Endothelial cell of umbilical vein (primary cell): ENCODE data around the gene BLM. TPM values are rescaled to one million over a fixed set of nuclear protein-coding genes. Genes with fewer than 3 reads are reported as not detected.

Experiments
- BruUV-seq: library from RNA; stranded (reverse); fragments of 400-500 nt; replicated peaks from 2 replicates; lab custom pipeline; 2021; lab: Mats Ljungman, UMichigan
- CTCF ChIA-PET: fragments of 300-600, 350-600 bp; sonication (Branson Sonifier 250); formaldehyde crosslinking; loops from one replicate; lab custom pipeline; 2021; ENCODE audit warnings: antibody characterized with exemption, inconsistent platforms; lab: Charles Lee
- POLR2A ChIA-PET: fragments of 300-600, 350-600 bp; sonication (Branson Sonifier 250); formaldehyde crosslinking; loops from one replicate; lab custom pipeline; 2021; ENCODE audit warnings: antibody characterized with exemption, inconsistent platforms; lab: Charles Lee
- DNase-seq: peaks from one replicate; pipeline ENCODE4 v3.0.0-alpha.2; 2011; ENCODE audit warnings: low read depth, low spot score
- FAIRE-seq: peaks from 2 replicates; lab custom pipeline; 2011; peaks lifted over from hg19 to GRCh38; lab: Jason Lieb, UNC
- H2AFZ ChIP-seq: 2 replicates; pipeline ENCODE4 v1.6.0; 2012; ENCODE audit warnings: low read depth, low read length, control low read depth, inconsistent platforms
- H3K27ac ChIP-seq: 2 replicates; pipeline ENCODE4 v1.5.1; 2011; ENCODE audit warnings: low read depth, mild to moderate bottlenecking, control low read depth, low read length, moderate library complexity; ENCODE audit not compliant: insufficient read depth
- H3K27me3 ChIP-seq, 2 experiments: 2 replicates each; pipeline versions ENCODE4 v1.6.0 to v1.6.1; 2011; ENCODE audit warnings: low read length in 2 of 2, mixed read lengths in 1 of 2; ENCODE audit not compliant: control insufficient read depth in 2 of 2, insufficient read depth in 2 of 2
- H3K36me3 ChIP-seq, 2 experiments: 2 replicates in 1 of 2; 3 replicates in 1 of 2; pipeline ENCODE4 v1.5.1; 2011; ENCODE audit warnings: low read length in 2 of 2, mild to moderate bottlenecking in 1 of 2, moderate library complexity in 1 of 2; ENCODE audit not compliant: control insufficient read depth in 2 of 2, insufficient read depth in 2 of 2; ENCODE audit errors: extremely low read depth in 1 of 2
- H3K4me1 ChIP-seq: 3 replicates; pipeline ENCODE4 v1.5.1; 2011; ENCODE audit warnings: mild to moderate bottlenecking, low read length; ENCODE audit not compliant: control insufficient read depth, insufficient read depth; ENCODE audit errors: extremely low read depth
- H3K4me2 ChIP-seq: 2 replicates; pipeline ENCODE4 v1.6.1; 2011; ENCODE audit warnings: low read length, control low read depth, mixed read lengths; ENCODE audit not compliant: insufficient read depth
- H3K4me3 ChIP-seq, 3 experiments: fragments of 200-600 bp in 1 of 3; sonication (generic), shearing (Covaris generic) in 1 of 3; replicated peaks in 1 of 3; 2 replicates each; pipeline ENCODE4 v1.5.1; 2011 to 2016; ENCODE audit warnings: control low read depth in 3 of 3, low read length in 3 of 3, mild to moderate bottlenecking in 2 of 3, inconsistent platforms in 1 of 3, low read depth in 1 of 3, moderate library complexity in 1 of 3; ENCODE audit not compliant: insufficient read depth in 1 of 3
- H3K79me2 ChIP-seq: 2 replicates; pipeline ENCODE4 v1.6.0; 2012; ENCODE audit warnings: low read length, inconsistent platforms; ENCODE audit not compliant: control insufficient read depth, insufficient read depth
- H3K9ac ChIP-seq: replicated peaks from 2 replicates; pipeline ENCODE3; 2011; ENCODE audit warnings: low read length, control low read depth; ENCODE audit not compliant: insufficient read depth; ENCODE audit errors: extremely low read depth
- H3K9me1 ChIP-seq: replicated peaks from 3 replicates; pipeline ENCODE4 v1.6.0; 2011; ENCODE audit warnings: mild to moderate bottlenecking, low read length; ENCODE audit not compliant: control insufficient read depth, insufficient read depth; ENCODE audit errors: extremely low read depth
- H3K9me3 ChIP-seq: replicated peaks from 2 replicates; pipeline ENCODE4 v1.5.1; 2012; ENCODE audit warnings: low read length, inconsistent platforms; ENCODE audit not compliant: control insufficient read depth, insufficient read depth
- H4K20me1 ChIP-seq: replicated peaks from 2 replicates; pipeline ENCODE3; 2011; ENCODE audit warnings: mild to moderate bottlenecking, low read length; ENCODE audit not compliant: control insufficient read depth, insufficient read depth; ENCODE audit errors: extremely low read depth
- EZH2 ChIP-seq: IDR thresholded peaks from 2 replicates; pipeline ENCODE4 v1.6.1; 2012; ENCODE audit warnings: borderline replicate concordance, low read depth, mild to moderate bottlenecking, moderate library complexity, low read length, inconsistent platforms; ENCODE audit not compliant: severe bottlenecking
- FOS ChIP-seq: IDR thresholded peaks from 2 replicates; pipeline ENCODE4 v1.6.1; 2011; ENCODE audit warnings: mild to moderate bottlenecking, low read length, moderate library complexity, borderline replicate concordance; ENCODE audit not compliant: insufficient read depth
- GATA2 ChIP-seq: IDR thresholded peaks from 2 replicates; pipeline ENCODE4 v1.7.0; 2011; ENCODE audit warnings: low read depth, mild to moderate bottlenecking, moderate library complexity, mixed read lengths, low read length; ENCODE audit not compliant: insufficient read length, insufficient read depth
- JUN ChIP-seq: IDR thresholded peaks from 2 replicates; pipeline ENCODE4 v1.6.1; 2011; ENCODE audit warnings: borderline replicate concordance, low read depth; ENCODE audit not compliant: insufficient read length, insufficient read depth
- MAX ChIP-seq: IDR thresholded peaks from 2 replicates; pipeline ENCODE4 v1.6.1; 2011; ENCODE audit not compliant: insufficient read depth, insufficient read length
- MYC ChIP-seq: IDR thresholded peaks from one replicate; pipeline ENCODE4 v1.6.1; 2011; ENCODE audit warnings: mild to moderate bottlenecking, low read depth, low read length
- POLR2A ChIP-seq: IDR thresholded peaks from 2 replicates; pipeline ENCODE4 v1.6.1; 2012; ENCODE audit warnings: low read depth, mild to moderate bottlenecking, control low read depth, low read length
- POLR2AphosphoS5 ChIP-seq: IDR thresholded peaks from 2 replicates; pipeline ENCODE4 v1.6.1; 2012; ENCODE audit warnings: low read depth, mild to moderate bottlenecking, control low read depth, low read length, moderate library complexity; ENCODE audit not compliant: insufficient read depth
- dilution Hi-C: fragments of 300-500 bp; cut with MboI; formaldehyde crosslinking; loops from one replicate; pipeline ENCODE4 v1.15.0; 2019; ENCODE audit warnings: low sequenced_read_pairs; ENCODE audit not compliant: extremely low pct_ligation_motif_present
- intact Hi-C: fragments of 100-400 bp; cut with micrococcal nuclease; formaldehyde crosslinking; loops from one replicate; pipeline ENCODE4 v1.10.0; 2022
- polyA plus RNA-seq, 4 experiments: library from polyadenylated mRNA; depleted of rRNA in 3 of 4; stranded (reverse) in 3 of 4; unstranded in 1 of 4; fragments of >200 nt; gene quantifications; 2 replicates each; pipeline versions ENCODE4 v1.2.1 to v1.2.3, GENCODE V29; 2011 to 2012; ENCODE audit warnings: missing spikeins in 1 of 4
- total RNA-seq: library from RNA; stranded (reverse); gene quantifications from 2 replicates; pipeline ENCODE4 v1.2.3, GENCODE V29; 2021
- TF ChIP-seq, protein P1 (sequence below), 2 donors: IDR thresholded peaks; 1 replicate in 1 of 2; 2 replicates in 1 of 2; pipeline ENCODE4 v1.5.1; 2011; ENCODE audit warnings: low read length in 2 of 2, mild to moderate bottlenecking in 2 of 2, moderate library complexity in 2 of 2, control low read depth in 1 of 2, inconsistent platforms in 1 of 2, low read depth in 1 of 2; ENCODE audit not compliant: insufficient read depth in 1 of 2; ENCODE audit errors: extremely low read depth in 1 of 2

BLM gene
- total and polyA plus RNA-seq, 2 donors (not counting 3 experiments of a cell fraction or from before 2014, with no cell fraction given), result 3.8 to 17.3 TPM

DNA sequence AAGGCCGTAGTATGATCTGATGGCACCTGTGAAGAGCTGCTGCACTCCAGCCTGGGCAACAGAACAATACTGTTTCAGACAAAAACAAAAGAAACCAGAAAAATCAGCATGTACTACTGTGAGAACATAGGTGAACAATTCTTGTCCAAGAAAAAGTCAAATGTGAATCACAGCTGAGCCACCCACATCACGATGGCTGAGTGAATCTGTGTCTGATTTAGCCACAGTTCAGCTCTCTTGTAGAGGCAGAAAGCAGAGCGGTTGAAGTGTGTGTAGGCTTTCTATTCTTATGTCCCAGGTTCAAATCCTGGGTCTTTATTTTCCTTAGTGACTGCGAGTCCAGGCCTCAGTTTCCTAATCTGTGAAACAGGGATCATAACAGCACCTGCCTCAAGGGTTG is 146.8 kb downstream of the BLM start:
- no peaks in the 10 kb centered on the region for H3K27me3 ChIP-seq
- CTCF ChIA-PET, result no interaction called here
- DNase-seq, result no peak
- H4K20me1 ChIP-seq, result no peaks in the 10 kb centered on the region
- no peaks in the 10 kb centered on the region for H3K9me3 ChIP-seq
- BruUV-seq, result no TSS peak
- no peak for FAIRE-seq
- no peaks in the 10 kb centered on the region for H3K36me3 ChIP-seq
- POLR2A ChIA-PET, result no interaction called here
- H3K9ac ChIP-seq, result no peak overlapping the region
- H2AFZ ChIP-seq, result no peak overlapping the region
- intact Hi-C loops (no loop called here), dilution Hi-C loops (no loop called here)
- peaks cover 2% of the 10 kb centered on the region for H3K4me1 ChIP-seq
- H3K27ac ChIP-seq, result no peak overlapping the region
- no peak for TF ChIP-seq MAX
- TF ChIP-seq POLR2AphosphoS5, result no peak
- no peak for TF ChIP-seq FOS
- no peak for TF ChIP-seq MYC
- no peaks in the 10 kb centered on the region for H3K79me2 ChIP-seq
- no peak overlapping the region for H3K4me3 ChIP-seq
- no peaks in the 10 kb centered on the region for H3K9me1 ChIP-seq
- H3K4me2 ChIP-seq, result no peak overlapping the region

- no TSS peak for BruUV-seq
- Histone ChIP-seq H3K79me2 (no peaks in the 10 kb centered on the region), H3K9ac (no peak overlapping the region), H3K27me3 (no peaks in the 10 kb centered on the region), H3K27ac (no peak overlapping the region), H2AFZ (no peak overlapping the region), H3K9me1 (no peaks in the 10 kb centered on the region), H3K4me1 (peaks cover 8% of the 10 kb centered on the region), H3K4me3 (no peak overlapping the region), H3K4me2 (no peak overlapping the region), H3K9me3 (no peaks in the 10 kb centered on the region), H4K20me1 (no peaks in the 10 kb centered on the region), H3K36me3 (no peaks in the 10 kb centered on the region)
- FAIRE-seq (no peak), DNase-seq (no peak)
- TF ChIP-seq MAX (no peak), POLR2A (no peak), EZH2 (no peak), POLR2AphosphoS5 (no peak), JUN (no peak), FOS (no peak), GATA2 (no peak), MYC (no peak)
- TF ChIP-seq, protein P1, sequence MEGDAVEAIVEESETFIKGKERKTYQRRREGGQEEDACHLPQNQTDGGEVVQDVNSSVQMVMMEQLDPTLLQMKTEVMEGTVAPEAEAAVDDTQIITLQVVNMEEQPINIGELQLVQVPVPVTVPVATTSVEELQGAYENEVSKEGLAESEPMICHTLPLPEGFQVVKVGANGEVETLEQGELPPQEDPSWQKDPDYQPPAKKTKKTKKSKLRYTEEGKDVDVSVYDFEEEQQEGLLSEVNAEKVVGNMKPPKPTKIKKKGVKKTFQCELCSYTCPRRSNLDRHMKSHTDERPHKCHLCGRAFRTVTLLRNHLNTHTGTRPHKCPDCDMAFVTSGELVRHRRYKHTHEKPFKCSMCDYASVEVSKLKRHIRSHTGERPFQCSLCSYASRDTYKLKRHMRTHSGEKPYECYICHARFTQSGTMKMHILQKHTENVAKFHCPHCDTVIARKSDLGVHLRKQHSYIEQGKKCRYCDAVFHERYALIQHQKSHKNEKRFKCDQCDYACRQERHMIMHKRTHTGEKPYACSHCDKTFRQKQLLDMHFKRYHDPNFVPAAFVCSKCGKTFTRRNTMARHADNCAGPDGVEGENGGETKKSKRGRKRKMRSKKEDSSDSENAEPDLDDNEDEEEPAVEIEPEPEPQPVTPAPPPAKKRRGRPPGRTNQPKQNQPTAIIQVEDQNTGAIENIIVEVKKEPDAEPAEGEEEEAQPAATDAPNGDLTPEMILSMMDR (IDR thresholded peaks at IDR 0.05; ENCODE audit: extremely low read depth in 1 of 2, insufficient read depth in 1 of 2, low read depth in 1 of 2, low read length in 2 of 2), result no peak
- CTCF ChIA-PET, result interaction anchor here (1.0 kb wide), 1 partner anchor 22 kb away, joined by 3 read pairs; no protein-coding TSS in a partner anchor
- POLR2A ChIA-PET, result no interaction called here
- dilution Hi-C loops (no loop called here), intact Hi-C loops (no loop called here)
Measured at GRCh38 chr15:90864507-90864906, 147.4 kb downstream of the BLM start.
